GM19238 (cell line): Measurements from ENCODE around the gene TNFRSF4.
"Not testable (repeated sequence)": the region's sequence is repeated elsewhere in the genome, so short reads cannot be mapped to it uniquely, and the experiment has no call there.

Source experiments
- DNase-seq: peaks from one replicate; pipeline ENCODE4 v3.0.0; 2011; ENCODE audit warnings: low spot score; ENCODE audit not compliant: insufficient read length

The TNFRSF4 gene

DNA sequence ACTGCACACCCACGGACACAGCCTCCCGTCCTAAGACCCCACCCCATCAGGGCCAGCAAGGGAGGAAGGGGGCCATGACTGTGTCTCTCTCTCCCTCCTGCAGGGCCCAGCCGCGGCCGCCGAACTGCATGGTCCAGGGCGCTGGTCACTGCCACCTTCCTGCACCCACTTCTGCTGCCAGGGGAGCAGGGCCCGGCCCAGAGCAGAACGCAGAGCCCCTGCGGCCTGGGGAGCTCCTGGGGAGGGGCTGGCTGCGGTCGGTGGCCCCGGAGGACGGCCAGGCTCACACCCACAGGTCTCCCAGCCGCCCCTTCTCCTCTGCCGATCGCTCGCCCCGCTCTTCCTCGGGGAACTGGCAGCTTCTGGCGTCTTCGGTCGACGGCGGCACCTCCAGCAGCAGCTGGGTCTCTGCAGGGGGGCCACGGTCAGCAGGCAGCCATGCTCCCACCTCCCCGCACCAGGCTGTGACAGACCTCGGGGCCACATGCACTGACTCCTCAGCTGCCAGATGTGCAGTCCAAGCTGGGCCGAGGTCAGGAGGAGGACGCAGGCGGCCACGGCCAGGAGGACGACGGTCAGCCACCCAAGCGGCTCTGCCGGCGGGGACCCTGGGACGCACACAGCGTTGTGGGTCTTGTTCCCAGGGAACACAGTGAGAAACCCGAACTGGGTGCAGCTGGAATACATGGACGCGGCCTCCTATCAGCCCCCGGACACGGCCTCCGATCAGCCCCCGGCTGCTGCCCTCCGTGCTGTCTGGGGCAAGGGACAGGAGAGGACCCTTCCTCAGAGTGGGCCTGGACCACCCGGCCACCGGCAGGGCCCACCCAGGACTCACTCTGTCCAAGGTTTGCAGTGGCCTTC lies 10.2 kb downstream of the TNFRSF4 start:
- no peak for DNase-seq

DNA sequence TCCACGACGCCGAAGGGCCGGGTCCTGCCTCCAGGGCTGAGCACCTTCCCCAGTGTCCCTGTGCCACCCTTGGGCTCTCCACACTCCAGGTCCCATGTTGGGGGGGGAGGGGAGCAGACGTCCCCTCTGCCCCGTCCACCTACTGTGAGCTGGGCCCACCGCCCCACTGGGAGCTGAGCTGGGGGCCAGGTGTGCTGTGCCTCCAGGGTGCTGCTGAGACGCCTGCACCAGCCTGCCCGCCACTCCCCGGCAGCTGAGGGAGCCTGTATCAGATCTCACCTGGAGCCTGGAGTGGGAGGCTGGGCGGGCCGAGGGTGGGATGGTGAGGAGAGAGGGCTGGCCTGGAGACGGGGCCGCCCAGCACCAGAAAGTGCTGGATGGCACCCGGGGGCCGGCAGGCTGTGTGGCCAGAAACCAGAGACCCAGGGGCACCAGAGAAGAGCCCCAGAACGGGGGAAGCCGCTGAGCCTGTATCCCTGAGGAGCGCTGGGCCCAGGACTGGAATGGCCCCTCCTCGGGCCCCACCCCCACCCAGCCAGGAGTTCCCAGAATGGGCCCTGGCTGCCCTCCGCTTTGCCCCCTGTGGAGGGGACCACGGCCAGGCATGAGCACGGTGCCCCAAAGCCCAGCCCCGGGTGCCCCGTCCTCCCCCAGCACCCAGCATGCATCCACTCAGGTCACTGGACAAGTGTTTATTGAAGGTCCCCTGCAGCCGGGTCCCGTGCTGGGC lies 11.0 kb downstream of the TNFRSF4 start:
- no peak for DNase-seq

DNA sequence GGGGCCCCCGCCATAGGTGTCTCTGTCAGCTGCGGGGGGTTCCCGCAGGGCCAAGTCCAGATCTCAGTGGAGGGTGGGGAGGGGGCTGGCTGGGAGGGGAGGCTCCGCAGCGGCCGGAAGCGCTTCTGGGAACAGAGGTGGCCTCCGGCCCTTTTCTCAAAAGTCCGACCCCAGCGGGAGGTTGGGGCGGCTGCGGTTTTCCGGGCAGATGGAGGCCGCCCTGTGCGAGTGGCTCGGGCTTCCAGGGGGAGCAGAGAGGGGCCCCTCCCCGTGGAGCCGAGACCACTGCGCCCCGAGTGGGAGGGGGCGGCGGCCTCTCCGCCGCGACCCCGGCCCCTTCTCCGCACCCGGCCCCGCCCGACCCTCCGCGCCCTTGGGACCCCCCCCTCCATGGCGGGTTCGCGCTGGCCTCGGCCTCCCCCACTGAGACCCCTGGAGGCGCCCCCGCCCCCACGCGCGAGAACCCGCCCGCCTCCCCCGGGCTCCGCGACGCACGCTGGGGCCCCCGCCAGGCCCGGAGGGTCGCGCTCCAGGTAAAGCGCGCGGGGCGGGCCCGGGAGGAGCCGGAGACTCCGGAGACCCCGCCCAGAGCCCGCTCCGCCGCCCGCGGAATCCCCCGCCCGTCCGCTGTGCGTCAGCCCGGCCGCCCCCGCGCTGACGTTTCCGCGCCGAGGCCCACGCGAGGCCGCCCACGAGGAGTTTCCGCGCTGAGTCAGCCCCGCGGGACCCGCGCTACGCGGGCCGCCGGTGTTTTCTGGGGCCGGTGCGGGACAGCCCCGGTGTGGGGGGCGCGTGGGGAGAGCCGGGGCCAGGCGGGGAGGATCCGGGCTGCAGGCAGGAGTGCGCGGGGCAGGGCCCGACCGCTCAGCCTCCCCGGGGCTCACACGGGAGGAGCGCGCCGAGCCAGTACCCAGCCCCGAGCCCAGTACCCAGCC lies 12.8 kb downstream of the TNFRSF4 start:
- DNase-seq: peak; percentile 76

DNA sequence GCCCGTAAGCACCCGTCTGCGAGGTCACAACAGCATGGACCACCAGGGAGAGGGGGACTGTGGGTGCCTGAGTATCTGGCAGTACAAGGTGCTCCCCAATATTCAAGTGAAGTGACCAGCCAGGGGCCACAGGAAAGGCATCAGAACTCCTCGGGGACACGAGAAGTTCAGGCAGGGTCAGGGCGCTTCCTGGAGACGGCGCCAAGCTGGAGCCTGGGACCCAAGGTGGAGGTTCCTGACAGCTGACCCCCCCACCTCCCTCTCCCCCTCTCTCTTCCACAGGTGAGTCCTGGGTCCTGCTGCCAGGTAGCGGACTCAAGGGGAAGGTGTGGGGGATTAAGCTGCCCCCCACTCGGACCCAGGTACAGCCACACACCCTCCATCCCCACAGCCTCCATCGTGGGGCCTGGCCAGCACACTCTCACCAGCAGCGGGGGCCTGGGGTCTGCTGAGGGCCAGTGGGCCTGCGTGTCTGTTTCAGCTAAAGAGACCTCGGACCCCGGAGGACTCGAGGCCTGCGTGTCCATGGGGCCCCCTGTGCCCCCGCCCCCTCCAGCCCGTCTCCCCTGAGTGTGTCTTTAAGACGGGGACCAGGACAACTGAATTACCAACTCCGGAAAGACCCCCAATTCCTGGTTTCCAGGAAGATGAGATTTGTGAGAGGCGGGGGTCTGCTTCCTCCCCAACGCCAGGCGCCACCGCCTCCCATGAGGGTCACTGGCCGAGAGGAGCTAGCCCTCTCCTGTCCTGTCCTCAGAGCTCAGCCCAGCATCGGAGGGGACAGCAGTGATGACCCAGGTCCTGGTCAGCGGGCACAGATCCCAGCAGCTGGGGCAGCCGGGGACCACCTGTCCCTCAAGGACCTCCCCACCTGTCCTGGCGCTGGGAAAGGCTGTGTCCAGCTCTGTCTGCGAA lies 13.7 kb downstream of the TNFRSF4 start:
- DNase-seq: no peak

DNA sequence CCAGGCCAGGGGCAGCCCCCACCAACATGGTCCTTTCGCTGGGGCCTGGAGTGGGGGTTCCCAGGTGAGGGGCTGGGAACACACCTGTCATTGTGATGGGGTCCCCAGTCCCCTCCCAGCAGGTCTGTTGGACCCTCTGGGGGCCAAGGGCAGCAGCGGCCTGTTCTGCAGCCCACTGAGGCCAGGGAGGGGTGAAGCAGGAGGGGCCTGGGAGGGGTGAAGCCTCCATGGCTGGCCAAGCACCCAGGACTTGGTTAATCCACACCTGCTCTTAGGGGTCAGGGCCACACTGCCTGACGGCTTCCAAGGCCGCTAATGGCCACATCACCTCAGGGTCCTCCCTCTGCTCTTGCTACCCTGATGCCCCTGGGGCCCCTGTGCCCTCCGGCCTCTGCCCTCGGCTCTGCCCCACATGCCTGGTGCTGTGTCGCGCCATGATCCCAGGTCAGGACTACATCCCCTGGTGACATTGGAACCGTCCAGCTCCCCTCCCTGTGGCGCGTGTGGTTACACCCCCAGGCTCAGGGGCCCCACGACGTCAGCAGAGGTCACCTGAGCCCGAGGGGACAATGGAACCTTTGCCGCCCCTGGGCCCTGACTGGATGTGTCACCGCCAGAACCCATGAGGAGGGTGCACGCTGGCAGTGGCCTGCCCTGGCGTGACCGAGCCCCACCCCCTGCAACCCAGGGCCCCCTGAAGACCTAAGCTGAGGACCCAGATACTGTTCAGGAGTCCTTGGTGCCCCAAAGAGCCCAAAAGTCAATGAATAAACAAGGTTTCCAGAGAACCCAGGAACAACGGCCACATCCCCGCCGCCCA lies 14.6 kb downstream of the TNFRSF4 start:
- DNase-seq: no peak

DNA sequence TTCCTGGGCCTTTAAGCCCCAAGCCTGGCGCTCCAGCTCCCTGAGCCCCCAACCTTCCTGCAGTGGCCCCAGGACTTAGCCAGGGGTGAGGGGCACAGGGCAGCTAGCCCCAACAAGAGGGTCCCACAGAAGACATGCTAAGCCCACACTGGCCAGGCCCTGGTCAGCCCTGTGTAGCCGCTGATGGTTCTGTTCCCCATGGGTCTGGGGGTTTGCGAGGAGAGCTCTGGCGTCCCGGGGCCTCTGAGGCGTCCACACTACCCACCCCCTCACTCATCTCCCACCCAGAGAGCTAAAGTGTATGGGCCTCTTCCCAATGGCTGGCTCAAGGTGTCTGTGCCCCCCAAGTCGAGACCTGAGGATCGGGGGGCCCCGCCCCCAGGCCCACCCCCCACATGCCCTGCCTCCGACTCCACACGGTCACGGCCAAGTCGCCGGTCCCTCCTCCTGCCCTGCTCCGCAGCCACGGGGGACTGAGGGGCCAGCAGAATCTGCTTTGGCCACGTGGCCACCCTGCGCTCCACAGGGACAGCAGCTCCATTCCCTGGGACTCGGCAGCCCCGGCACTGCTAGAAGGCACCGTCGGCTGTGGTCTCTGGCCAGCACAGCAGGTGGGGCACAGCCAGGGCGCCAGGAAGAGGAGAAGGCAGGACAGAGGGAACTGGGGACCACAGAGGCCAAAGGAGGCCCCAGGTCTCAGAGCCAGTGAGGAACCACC lies 15.4 kb downstream of the TNFRSF4 start:
- no peak for DNase-seq

DNA sequence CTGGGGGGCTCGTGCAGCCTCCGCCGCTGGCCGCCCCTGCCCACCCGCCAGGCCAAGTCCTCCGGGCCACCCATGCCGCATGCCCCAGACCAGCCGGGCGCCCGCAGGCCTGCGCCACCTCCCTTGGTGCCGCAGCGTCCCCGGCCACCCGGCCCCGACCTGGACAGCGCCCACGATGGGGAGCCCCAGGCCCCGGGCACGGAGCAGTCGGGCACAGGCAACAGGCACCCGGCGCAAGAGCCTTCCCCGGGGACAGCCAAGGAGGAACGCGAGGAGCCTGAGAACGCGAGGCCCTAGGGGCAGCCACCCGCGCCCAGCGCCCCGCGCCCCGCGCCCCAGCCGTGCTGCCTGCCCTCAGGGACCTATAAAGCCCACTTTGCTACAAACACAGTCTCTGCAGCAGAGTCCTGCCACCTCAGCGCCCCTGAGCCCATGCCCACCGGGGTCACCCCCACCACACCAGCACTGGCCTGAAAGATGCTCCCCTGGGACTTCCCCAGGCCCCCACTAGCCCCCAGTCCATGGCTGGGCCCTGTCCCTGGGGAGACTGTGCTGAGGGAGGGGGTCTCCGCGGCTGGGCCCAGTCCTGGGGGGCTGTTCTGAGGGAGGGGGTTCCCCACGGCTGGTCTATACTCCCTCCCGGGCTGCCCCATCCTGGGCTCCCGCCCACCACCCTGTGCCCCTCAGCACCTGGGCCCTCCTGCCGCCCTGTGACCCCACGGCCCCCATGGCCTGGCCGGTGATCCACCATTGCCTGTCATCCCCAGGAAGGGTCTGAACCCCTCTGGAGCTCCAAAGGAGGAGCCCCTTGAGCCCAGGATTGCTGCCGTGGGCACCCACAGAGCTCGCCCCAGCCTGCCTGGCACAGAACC lies 16.2 kb downstream of the TNFRSF4 start:
- DNase-seq: no peak

DNA sequence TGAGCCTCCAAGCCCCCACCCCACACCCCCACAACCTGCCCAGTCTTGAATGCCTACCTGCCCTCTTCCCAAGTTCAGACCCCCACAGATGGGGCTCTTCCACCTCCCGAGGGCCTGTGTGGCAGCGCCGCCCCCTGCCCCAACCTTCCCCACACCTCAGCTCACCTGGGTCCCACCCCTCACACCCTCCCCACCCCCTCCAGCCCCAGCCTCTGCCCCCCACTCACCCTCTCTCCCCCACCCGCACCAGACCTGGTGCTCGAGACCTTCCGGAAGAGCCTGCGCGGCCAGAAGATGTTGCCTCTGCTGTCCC lies 16.8 kb downstream of the TNFRSF4 start:
- no peak for DNase-seq

DNA sequence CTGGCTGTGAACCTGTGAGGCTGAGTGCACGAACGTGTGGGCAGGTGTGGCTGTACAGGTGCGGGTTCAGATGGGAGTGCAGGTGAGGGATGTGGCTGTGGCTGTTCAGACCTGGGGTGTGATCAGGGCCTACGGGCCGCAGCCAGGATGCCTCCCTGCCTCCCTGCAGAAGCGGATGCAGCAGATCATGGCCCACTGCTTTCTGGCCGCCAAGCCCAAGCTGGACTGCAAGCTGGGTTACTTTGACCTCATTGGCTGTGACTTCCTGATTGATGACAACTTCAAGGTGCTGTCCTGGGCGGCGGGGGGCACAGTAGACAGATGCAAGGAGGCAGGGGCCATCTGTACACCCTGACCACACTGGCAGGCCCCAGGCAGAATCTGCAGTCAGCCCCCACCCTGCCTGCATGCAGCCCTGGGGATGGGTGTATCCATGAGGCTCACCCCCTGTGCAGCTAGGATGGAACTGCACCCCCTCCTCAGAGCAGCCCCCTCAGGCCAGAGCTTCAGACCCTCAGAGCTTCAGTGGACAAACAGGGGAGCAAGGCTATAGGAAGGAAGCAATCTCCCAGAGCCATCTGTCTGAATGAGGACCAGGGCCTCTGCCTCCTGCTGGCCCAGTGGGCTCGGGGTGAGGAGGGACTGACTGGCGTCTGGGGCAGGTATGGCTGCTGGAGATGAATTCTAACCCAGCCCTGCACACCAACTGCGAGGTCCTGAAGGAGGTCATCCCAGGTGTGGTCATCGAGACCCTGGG lies 17.3 kb downstream of the TNFRSF4 start:
- no peak for DNase-seq

DNA sequence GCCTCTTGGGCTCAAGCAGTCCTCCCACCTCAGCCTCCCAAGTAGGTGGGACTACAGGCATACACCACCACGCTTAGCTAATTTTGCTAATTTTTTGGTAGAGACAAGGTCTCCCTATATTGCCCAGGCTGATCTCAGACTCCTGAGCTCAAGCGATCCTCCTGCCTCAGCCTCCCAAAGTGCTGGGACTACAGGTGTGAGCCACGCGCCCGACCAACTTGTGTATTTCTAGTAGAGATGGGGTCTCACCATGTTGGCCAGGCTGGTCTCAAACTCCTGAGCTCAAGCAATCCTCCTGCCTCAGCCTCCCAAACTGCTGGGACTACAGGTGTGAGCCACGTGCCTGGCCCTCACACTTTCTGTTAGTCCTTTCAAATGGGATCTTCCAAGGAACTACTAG lies 18.2 kb downstream of the TNFRSF4 start:
- DNase-seq: not testable (repeated sequence)

DNA sequence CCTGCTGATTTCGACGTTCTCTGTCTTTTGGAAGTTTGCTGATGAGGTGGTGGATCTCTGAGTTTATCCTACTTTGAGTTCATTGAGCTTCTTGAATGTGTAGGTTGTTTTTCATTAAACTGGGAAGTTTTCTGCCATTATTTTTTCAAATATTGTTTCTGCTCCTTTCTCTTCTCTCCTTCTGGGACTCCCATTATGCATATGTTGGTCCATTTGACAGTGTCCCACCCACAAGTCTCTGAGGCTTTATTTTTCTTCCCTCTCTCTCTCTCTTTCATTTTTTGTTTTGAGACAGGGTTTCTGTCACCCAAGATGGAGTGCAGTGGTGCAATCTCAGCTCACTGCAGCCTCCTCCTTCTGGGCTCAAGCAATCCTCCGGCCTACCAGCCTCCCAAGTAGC lies 19.2 kb downstream of the TNFRSF4 start:
- DNase-seq: no peak

DNA sequence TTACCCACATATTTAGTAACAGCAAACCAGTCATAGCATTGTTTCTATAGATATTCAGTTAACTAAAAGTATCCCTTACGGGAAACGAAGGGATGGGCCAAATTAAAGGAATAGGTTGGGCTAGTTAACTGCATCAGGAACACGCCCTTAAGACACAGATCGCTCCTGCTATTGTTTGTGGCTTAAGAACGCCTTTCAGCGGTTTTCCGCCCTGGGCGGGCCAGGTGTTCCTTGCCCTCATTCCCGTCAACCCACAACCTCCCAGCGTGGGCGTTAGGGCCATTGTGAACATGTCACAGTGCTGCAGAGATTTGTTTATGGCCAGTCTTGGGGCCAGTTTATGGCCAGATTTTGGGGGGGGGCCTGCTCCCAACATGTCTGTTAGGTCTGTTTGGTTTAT lies 22.2 kb downstream of the TNFRSF4 start:
- no peak for DNase-seq

DNA sequence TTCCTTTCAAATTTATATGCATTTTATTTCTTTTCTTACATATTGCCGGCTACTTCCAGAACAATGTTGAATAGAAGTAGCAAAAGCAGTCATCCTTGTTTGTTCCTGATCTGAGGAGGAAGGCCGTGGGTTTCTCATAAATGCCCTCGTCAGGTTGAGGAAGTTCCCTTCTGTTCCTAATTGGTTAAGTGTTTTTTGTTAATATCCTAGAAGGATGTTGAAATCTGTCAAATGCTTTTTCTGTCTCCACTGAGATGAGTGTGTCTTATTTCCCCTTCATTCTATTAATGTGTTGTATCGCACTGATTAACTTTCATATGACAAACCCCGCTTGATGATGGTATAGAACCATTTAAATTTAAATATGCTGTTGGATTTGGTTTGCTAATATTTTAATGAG lies 24.8 kb downstream of the TNFRSF4 start:
- DNase-seq: no peak

DNA sequence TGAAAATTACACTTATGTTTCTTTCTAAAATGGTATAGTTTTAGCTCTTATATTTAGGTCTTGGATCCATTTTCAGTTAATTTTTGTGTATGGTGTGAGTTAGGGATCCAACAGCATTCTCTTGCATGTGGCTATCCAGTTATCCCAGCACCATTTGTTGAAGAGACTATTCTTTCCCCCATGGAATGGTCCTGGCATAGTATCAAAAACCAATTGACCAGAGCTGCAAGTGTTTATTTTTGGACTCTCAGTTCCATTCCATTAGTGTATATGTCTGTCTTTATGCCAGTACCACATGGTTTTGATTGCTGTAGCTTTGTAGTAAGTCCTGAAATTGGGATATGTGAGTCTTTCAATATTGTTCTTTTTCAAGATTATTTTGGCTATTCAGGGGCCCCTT lies 26.0 kb downstream of the TNFRSF4 start:
- DNase-seq: no peak

DNA sequence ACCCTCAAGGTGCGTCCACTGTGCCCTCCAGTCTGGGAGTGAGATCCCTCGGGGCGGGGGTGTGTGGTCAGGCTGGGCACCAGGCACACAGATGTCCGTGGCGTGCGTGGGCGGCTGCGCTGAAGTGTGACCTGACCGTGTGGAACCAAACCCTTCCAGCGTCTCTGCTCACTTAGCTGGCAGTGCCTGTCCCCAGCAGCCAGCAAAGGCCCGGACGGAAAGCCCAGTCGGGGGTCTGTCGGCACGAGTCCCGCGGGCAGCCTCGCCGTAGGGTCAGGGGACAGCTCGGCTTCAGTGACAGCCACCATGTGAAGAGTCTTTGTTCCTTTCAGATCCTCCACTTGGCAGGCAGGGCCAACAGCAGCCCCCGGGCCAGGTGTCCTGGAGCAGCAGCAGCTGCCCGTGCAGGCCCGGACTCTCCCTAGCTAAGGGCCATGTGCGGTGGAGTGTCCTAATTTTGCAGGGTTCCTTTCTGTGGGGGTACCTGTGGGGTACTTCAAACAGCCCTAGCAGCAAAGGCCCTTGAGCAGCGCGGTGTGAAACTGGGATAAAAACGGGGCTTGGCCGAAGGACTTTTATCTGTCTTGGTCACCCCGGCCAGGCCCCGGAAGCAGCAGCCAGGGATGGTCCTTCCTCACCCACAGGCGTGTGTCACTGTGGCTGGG lies 28.7 kb downstream of the TNFRSF4 start:
- no peak for DNase-seq

DNA sequence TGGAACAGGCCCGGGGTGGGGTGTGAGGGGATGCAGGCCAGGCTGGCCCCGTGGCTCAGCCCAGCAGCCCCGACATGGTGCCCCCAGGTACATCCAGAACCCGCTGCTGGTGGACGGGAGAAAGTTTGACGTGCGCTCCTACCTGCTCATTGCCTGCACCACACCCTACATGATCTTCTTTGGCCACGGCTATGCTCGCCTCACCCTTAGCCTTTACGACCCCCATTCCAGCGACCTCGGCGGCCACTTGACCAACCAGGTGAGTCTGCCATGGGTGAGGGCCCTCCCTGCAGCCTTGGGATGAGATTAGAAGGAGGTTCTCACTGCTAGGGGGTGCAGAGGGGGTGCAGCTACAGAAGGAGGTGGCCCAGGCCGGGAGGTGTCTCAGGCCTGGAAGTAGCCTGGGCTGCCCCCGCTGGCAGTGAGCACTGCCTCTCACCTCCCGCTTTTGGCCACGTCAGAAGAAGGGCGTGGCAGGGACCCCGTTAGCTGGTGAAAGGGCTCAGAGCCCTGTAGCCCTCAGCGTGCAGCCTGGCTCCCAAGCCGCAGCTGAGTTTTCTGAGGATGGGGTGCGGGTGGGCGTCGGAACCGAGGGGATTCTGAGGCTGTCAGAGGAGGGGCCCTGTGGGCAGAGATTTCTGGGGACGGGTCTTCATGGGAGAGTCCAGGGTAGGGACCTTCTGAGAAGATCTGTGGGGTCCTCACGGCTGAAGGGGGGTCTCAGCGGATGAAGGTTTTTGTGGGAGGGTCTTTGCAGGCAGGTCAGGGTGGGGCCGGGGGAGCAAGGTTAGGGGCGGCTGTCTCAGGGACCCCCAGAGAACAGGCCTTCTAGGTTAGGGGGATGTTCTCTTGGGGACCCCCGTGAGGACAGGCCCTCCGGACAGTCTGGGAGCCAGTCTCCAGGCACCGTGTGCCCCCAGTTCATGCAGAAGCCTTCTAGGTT lies 29.8 kb downstream of the TNFRSF4 start:
- no peak for DNase-seq
